Upper lobe of left lung (tissue), 4 donors: Measurements from ENCODE around the gene OSBPL8.

Source experiments
- CTCF ChIP-seq, 6 experiments: fragments of 450-650 bp in 4 of 6; fragments of 200-600 bp in 2 of 6; sonication (generic) in 2 of 6; IDR thresholded peaks; one replicate each; pipeline ENCODE4 v1.5.1; 2016 to 2019; ENCODE audit warnings: antibody characterized with exemption in 6 of 6
- EP300 ChIP-seq, 4 donors: sonication (generic); formaldehyde crosslinking; IDR thresholded peaks; one replicate each; pipeline ENCODE4 v1.5.1; 2017; ENCODE audit warnings: antibody characterized with exemption in 4 of 4, control low read depth in 2 of 4
- POLR2A ChIP-seq, 4 donors: fragments of 450-650 bp; IDR thresholded peaks; one replicate each; pipeline ENCODE4 v1.5.1; 2016 to 2017; ENCODE audit warnings: antibody characterized with exemption in 4 of 4, mild to moderate bottlenecking in 2 of 4
- POLR2AphosphoS5 ChIP-seq, 2 donors: sonication (generic); formaldehyde crosslinking; IDR thresholded peaks; one replicate each; pipeline ENCODE4 v1.5.1; 2017; ENCODE audit warnings: antibody characterized with exemption in 2 of 2

DNA sequence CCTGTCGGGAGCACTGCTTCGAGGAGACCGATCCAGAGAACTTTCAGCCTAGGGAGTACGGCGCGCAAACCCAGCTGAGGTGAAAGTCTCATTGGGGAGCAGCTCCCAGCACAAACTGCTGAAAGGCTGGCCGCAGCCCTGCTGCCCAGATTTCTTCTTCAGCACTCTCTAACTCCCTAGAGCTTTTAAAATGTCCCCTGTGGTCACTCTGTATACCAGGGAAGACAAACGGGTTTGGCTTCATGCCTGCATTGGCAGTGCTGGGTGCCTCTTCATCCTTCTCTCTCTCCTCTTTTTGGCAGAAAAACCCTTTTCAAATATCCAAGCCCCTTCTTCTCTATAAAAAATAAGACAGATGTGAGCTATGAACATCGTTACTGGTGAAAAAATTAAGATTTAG lies 246.3 kb downstream of the OSBPL8 start:
- TF ChIP-seq POLR2AphosphoS5 (IDR thresholded peaks at IDR 0.05) (no peak), POLR2A (IDR thresholded peaks at IDR 0.05) (no peak), CTCF (IDR thresholded peaks at IDR 0.05) (no peak), EP300 (IDR thresholded peaks at IDR 0.05) (no peak)
